Chondrocyte (in vitro differentiated cells): Measurements from ENCODE around the gene FHDC1. TPM values are rescaled to one million over a fixed set of nuclear protein-coding genes. Genes with fewer than 3 reads are reported as not detected.

ENCODE experiments used
- DNase-seq: peaks from one replicate; pipeline ENCODE4 v3.0.0; 2021; ENCODE audit warnings: mixed read lengths, low spot score
- H3K27ac Mint-ChIP-seq: one replicate; pipeline ENCODE4 v1.8.0; 2021; ENCODE audit warnings: mild to moderate bottlenecking, moderate library complexity, mixed read lengths; ENCODE audit not compliant: unreplicated experiment
- H3K27me3 Mint-ChIP-seq: 2 replicates; pipeline ENCODE4 v1.8.0; 2021; ENCODE audit warnings: low read depth, mixed read lengths
- H3K36me3 Mint-ChIP-seq: 2 replicates; pipeline ENCODE4 v1.8.0; 2021; ENCODE audit warnings: low read depth, mixed read lengths
- H3K4me1 Mint-ChIP-seq: 2 replicates; pipeline ENCODE4 v1.8.0; 2021; ENCODE audit warnings: low read depth, mild to moderate bottlenecking, mixed read lengths
- H3K4me3 Mint-ChIP-seq: one replicate; pipeline ENCODE4 v1.8.0; 2021; ENCODE audit warnings: mild to moderate bottlenecking, moderate library complexity, mixed read lengths; ENCODE audit not compliant: unreplicated experiment
- H3K9me3 Mint-ChIP-seq: 2 replicates; pipeline ENCODE4 v1.8.0; 2021; ENCODE audit warnings: low read depth, mixed read lengths
- CTCF ChIP-seq: fragments of 200-600 bp; sonication (generic); IDR thresholded peaks from 2 replicates; pipeline ENCODE4 v1.5.0; 2021; ENCODE audit warnings: antibody characterized with exemption, mild to moderate bottlenecking, moderate library complexity
- total RNA-seq: library from RNA; stranded (reverse); gene quantifications from 3 replicates; pipeline ENCODE4 v1.2.1, GENCODE V29; 2021

The FHDC1 gene
- total RNA-seq, 1 donor from 2014 or later = 4.2 TPM

- no peaks in the 10 kb centered on the region for H3K27me3 Mint-ChIP-seq
- no peak overlapping the region for H3K27ac Mint-ChIP-seq
- TF ChIP-seq CTCF = no peak
- no peaks in the 10 kb centered on the region for H3K9me3 Mint-ChIP-seq
- H3K36me3 Mint-ChIP-seq = peaks cover 7% of the 10 kb centered on the region
- H3K4me1 Mint-ChIP-seq = peaks cover 4% of the 10 kb centered on the region
- no peak for DNase-seq
- H3K4me3 Mint-ChIP-seq = no peak overlapping the region
Measured at GRCh38 chr4:152909901-152910300, 26.2 kb upstream of the FHDC1 start.

- Mint-ChIP-seq H3K27ac (no peak overlapping the region), H3K4me1 (peaks cover 4% of the 10 kb centered on the region), H3K36me3 (peaks cover 7% of the 10 kb centered on the region), H3K27me3 (no peaks in the 10 kb centered on the region), H3K4me3 (no peak overlapping the region), H3K9me3 (no peaks in the 10 kb centered on the region)
- no peak for DNase-seq
- peak; percentile 53 for TF ChIP-seq CTCF
Measured at GRCh38 chr4:152910521-152910920, 25.6 kb upstream of the FHDC1 start.

GRCh38 chr4:152917543-152918395 is 18.4 kb upstream of the FHDC1 start:
- Mint-ChIP-seq H3K27ac (peak overlapping the region; percentile 54), H3K27me3 (no peaks in the 10 kb centered on the region), H3K4me3 (no peak overlapping the region), H3K9me3 (peaks cover 19% of the 10 kb centered on the region), H3K36me3 (peaks cover 16% of the 10 kb centered on the region), H3K4me1 (no peaks in the 10 kb centered on the region)
- no peak for DNase-seq
- TF ChIP-seq CTCF = no peak

DNA sequence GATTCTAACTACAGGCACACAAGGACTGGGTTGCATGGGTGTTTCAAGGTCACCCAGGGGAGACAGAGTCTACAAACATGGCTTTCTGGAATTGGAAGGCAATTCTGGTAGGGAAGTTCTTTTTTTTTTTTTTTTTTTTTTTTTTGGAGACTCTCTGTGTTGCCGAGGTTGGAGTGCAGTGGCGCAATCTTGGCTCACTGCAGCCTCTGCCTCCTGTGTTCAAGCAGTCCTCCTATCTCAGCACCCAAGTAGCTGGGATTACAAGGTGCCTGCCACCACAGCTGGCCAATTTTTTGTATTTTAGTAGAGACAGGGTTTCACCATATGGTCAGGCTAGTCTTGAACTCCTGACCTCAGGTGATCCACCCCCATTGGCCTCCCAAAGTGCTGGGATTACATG is 16.3 kb upstream of the FHDC1 start:
- peaks cover 19% of the 10 kb centered on the region for H3K9me3 Mint-ChIP-seq
- no peaks in the 10 kb centered on the region for H3K4me1 Mint-ChIP-seq
- TF ChIP-seq CTCF = no peak
- no peak for DNase-seq
- peaks cover 16% of the 10 kb centered on the region for H3K36me3 Mint-ChIP-seq
- no peak overlapping the region for H3K4me3 Mint-ChIP-seq
- H3K27ac Mint-ChIP-seq = no peak overlapping the region
- no peaks in the 10 kb centered on the region for H3K27me3 Mint-ChIP-seq

GRCh38 chr4:152920768-152921167 is 15.4 kb upstream of the FHDC1 start:
- no peaks in the 10 kb centered on the region for H3K27me3 Mint-ChIP-seq
- DNase-seq = no peak
- no peaks in the 10 kb centered on the region for H3K4me1 Mint-ChIP-seq
- no peak overlapping the region for H3K4me3 Mint-ChIP-seq
- H3K9me3 Mint-ChIP-seq = peaks cover 19% of the 10 kb centered on the region
- no peak for TF ChIP-seq CTCF
- H3K27ac Mint-ChIP-seq = no peak overlapping the region
- H3K36me3 Mint-ChIP-seq = peaks cover 16% of the 10 kb centered on the region
